NK-92 treated with Interleukin-12 subunit alpha and Interleukin-12 subunit beta, amount 100 ng/mL, for 24 hours (cell line): ENCODE results near the gene CNTNAP2.
"Not testable (repeated sequence)": the region's sequence is repeated elsewhere in the genome, so short reads cannot be mapped to it uniquely, and the experiment has no call there.

ENCODE experiments used
- DNase-seq: peaks from one replicate; lab custom pipeline; 2025; lab: John Stamatoyannopoulos, UW

Gene CNTNAP2

DNA sequence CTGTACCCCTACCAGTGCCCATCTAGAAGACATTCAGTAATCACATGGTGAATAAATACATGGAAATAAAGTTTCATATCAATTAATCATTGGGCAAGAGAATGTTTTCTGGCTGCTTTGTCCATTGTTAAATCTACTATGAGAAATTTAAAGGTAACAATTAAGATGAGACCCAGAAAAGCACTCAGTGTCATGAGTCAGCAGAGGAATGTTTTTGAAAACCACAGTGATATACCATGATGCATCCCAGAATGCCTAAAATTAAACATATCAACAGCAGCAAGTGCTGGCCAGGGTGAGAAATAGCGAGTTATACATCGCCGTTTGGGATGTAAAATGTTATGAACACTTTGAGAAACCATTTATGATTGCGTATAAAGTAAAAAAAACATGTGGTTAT lies 1648.7 kb downstream of the CNTNAP2 start:
- DNase-seq: no peak

DNA sequence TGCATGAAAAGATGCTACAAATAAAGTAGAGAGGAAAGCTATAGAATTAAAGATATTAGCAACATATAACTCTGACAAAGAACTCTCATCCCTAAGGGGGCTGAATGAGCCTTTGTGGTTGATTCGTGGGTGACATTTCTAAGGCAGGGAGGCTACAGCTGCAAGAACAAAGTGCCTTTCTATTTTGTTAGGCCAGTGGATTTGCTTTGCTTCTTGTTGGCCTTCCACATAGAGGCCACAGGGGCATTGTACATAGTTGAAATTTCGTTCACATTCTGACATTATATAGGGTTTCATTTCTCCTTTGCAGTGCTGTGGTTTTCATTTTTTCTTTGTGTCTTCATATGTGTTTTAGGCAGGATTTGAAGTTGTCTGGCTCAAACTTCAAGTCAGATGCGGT lies 1654.7 kb downstream of the CNTNAP2 start:
- DNase-seq: no peak

GRCh38 chr7:147774461-147774860 lies 1657.9 kb downstream of the CNTNAP2 start:
- DNase-seq: no peak

DNA sequence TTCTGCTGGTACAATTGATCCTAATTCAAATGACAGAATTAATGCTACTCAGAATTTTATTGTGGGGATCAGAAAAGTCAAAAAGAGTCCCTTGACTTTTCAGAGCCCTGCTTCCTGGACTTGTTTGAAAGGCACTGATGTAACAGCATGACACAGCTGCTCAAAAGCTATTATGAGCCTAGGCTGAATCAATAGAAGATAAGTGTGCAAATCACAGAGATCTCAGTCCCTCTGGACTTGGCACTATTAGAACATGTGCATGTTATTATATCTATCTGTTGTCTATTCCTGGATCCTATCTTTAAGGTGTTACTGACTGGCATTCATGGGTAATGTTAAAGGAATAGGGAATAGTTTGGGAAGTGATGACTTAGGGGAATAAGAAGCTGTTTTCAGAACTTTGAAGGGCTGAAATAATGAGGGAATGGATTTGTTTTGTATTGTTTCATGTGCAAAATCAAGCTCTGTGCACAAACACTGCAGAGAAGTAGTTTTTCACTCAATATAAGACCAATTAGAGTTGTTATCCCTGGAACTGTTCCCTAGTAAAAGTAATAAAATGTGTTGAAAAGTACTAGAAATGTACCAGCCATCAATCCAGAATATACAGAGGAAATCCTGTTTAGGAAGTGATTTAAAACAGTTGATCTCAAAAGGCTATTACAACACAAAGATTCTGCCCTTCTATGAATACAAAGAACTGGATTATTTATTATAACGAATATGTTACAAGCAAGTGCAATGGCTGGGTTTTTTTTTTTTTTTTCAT lies 1659.1 kb downstream of the CNTNAP2 start:
- no peak for DNase-seq

DNA sequence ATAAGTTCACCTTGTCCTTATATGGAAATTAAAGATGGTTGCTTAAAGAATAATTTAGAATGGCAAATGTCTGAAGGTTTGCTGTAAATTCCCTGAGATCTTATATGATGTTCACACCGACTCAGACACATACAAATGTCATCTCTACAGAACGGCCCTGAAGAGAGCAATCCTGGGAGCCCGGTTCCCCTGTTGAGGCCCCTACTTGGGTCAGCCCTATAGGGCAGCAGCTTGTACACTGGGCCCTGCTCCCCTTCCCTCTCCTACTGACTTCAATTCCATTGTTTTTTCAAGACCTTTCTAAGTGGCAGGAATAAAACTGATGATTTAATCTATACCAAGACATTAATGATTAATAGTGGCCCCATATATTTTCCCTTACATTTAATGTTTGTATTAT lies 1660.7 kb downstream of the CNTNAP2 start:
- no peak for DNase-seq

DNA sequence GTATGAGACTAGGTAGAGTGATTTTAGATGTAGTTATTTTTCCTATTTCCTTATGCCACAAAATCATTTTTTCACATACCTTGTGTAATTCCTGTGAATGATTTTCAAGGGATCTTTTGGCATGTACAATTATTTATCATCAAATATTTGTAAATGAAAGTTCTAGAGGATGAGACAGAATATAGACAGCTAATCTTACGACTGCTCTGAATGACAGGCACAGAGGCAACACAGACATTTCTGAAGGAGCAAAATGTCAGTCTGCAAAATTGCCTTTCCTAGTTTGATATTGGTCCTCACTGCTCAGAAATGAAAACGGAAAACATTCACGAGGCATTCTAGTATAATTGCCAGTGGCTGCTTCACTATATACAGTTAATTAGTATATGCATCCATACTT lies 1663.3 kb downstream of the CNTNAP2 start:
- no peak for DNase-seq

DNA sequence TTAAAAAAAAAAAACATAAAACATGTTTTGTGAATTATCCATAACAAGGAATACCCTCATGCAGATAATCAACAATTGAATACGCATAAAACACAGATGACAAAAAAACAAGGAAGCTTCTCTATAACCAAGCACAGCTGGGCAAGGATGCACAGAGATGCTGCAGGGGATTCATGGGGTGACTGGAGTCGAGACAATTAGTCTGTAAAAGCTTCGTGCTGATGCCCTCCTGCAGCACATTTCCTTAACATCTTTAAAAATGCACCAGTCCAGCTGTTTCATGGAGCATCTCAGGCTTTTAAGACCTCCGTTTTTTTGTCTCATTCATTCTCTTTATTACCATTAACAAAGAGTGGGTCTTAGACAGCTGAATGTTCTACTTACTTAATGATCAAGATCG lies 1680.0 kb downstream of the CNTNAP2 start:
- DNase-seq: no peak

GRCh38 chr7:147798001-147798400 lies 1681.4 kb downstream of the CNTNAP2 start:
- no peak for DNase-seq

GRCh38 chr7:147801762-147802161 lies 1685.2 kb downstream of the CNTNAP2 start:
- not testable (repeated sequence) for DNase-seq

DNA sequence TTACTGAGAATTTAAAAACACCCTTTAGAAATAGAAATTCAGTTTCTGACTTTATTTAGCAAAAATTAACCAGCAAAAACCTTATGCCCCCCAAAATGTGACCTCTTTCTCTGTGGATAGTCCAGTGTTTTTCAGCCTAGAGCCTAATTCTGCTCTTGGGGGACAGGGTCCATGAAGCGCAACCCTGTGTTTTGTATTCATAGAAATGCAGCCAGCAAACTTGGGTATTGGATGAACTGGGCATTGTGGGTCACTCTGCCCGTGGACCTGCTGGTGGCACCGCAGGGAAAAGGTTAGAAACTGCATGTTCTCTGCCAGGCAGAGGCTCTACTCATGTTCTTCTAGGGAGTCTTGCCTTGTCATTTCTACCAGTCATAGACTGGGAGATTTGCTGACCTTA lies 1686.5 kb downstream of the CNTNAP2 start:
- DNase-seq: no peak

GRCh38 chr7:147803606-147804005 lies 1687.0 kb downstream of the CNTNAP2 start:
- no peak for DNase-seq

DNA sequence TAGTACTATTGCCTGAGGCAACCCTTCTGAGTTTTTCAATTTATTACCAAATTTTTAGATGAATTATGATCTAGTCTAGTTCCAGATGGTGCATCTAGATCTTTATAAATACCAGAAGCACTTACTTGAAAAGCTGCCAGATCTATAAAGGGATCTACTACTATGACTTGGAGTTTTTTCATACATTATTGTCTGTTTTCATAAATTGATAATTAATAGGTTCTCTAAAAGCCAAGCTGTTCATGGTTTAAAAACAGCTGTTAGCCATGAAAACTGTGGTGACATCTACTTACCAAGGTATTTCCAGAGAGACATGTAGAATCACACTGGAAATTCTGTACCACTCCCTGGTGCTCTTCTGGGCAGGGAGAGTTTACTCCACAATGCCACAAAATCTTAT lies 1687.4 kb downstream of the CNTNAP2 start:
- DNase-seq: no peak

GRCh38 chr7:147805996-147806576 lies 1689.5 kb downstream of the CNTNAP2 start:
- no peak for DNase-seq

GRCh38 chr7:147809786-147810185 lies 1693.2 kb downstream of the CNTNAP2 start:
- DNase-seq: no peak

DNA sequence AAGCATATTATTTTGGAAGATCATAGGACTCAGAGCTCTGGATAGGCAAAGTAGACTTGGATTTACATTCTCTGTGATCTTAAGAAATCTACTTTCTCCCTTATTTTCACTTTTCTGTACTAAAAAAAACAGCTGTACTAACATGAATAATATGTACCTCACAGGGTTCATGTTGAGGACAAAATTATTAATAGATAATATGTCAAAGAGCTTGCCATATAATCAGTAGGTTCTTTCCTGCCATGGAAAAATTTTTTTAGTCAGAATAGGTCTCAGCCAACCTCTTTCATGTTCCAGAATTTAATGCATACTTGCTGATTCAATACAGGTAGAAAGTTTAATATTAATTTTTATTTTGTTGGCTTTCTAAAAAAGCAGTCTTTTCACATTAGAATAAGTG lies 1693.7 kb downstream of the CNTNAP2 start:
- no peak for DNase-seq

DNA sequence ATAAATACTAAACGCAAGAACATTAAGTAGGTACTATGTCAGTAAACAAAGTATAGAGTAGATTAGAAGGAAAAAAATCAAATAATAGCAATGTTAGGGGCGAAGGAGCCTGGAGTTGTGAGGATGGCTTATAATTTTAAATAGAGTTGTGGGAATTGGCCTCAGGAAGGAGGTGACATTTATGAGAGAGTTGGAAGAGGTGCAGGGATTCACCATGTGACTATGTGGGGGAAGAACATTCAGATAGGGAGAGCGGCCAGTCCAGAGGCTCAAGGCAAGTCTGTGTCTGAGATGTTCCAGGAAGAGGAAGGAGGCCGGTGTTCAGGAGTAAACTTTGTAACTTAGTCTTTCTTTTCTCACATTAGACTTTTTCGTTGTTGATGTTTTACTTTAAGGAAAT lies 1695.3 kb downstream of the CNTNAP2 start:
- DNase-seq: no peak

- no peak for DNase-seq
These were observed 1696.7 kb downstream of the CNTNAP2 start for GRCh38 chr7:147813316-147813715.

- no peak for DNase-seq
These were observed 1701.7 kb downstream of the CNTNAP2 start for GRCh38 chr7:147818317-147818716.

DNA sequence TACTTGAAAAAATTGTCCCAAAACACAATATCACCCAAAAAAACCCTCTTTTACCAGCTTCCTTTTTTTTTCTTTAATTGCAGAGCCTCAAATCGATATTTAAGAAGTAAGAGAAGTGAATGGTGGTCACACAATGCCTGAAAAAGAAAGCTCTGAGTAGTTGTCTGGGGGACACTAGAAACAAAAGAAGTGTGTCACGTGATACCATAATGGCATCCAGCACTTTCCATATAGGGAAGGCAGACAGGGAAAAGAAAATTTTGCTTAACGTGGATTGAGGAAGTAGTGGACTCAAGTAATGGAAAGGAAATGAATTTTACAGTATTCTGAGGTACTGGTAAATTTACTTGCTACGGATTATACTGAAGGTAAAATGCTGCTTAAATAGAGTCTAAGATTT lies 1708.1 kb downstream of the CNTNAP2 start:
- no peak for DNase-seq

DNA sequence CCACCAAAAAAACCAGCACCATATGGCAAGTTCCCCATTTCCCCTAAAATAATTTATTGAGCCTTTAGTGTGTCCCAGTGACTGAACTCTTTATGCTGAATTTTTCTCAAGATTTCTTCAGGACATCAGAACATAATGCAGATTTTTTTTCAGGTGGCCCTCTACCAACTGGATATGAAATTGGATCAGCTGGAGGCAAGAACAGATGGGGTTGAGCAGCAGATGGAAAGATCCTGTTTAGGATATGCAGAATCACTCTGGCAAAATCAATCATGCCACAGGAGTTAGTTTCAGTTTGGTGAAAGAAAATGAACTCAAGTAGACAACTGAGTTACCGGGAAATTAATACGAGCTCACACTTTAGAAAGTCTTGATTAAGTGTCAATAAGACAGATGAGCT lies 1712.4 kb downstream of the CNTNAP2 start:
- DNase-seq: no peak

DNA sequence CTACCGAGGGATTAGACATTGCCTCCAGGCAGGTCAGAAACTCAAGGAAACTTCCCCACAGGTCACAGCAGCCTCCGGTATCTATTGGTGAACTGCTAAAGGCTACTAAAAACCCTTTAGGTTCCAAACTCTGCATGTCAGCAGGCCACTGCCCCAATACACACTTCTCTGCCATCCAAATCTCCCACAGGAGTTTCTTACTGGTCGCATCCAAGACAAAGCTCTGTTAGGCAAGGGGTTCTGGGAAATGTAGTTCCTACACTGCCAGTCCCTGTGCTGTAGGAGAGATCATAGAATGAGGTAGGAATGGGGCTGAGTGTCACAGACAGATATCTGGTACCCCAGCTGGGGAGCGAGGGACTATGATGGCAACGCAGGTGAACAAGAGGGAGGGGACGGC lies 1717.0 kb downstream of the CNTNAP2 start:
- no peak for DNase-seq

GRCh38 chr7:147833970-147834369 lies 1717.4 kb downstream of the CNTNAP2 start:
- no peak for DNase-seq

DNA sequence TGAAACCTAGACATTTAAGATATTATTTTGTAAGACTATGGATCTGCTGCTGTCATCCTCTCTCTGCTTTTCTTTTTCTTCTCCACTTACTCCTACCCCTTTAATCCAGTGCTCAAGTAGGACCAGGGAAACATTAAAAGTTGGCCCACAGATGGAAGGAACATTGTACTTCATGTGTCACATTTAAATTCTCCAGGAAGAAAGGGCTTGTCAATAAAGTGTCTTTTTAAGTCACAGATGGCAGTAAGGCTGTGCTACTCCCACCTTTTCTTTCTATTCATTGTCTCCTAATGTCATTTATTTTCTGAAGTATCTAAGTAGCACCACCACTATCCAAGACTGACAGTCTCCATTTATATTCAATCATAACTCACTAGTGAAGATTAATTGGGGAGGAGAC lies 1736.2 kb downstream of the CNTNAP2 start:
- DNase-seq: no peak
